Measurements from ENCODE around the gene RAMACL.
A peak's percentile ranks its signal among the peaks of the same experiment; 100 is the strongest.
"Not testable (repeated sequence)": the region's sequence is repeated elsewhere in the genome, so short reads cannot be mapped to it uniquely, and the experiment has no call there.

RAMACL gene

DNA sequence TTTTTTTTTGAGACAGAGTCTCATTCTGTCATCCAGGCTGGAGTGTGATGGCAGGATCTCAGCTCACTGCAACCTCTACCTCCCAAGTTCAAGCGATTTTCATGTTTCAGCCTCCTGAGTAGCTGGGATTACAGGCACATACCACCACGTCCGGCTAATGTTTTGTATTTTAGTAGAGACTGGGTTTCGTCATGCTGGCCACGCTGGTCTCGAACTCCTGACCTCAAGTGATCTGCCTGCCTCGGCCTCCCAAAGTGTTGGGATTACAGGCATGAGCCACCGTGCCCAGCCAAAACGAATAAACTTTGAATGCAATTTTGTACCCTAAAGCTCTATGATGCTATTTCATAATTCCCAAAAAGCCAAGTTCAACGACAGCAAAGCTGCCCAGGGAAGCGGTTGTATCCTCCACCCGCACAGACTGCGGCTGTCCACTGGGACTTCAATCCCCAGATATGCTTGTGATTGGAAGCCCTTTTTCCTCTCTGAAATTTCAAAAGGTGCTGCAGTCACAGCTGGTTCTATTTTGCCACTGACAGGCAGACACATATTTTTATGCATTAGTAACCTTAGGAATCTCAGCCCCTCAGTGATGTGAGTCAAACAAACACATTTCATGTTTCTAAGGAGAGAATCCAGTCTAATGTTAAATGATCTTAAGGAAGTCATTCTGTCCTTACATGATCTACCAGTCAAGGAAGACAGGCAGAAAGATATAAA, 8.7 kb upstream of the RAMACL start:
- no peak for DNase-seq

DNA sequence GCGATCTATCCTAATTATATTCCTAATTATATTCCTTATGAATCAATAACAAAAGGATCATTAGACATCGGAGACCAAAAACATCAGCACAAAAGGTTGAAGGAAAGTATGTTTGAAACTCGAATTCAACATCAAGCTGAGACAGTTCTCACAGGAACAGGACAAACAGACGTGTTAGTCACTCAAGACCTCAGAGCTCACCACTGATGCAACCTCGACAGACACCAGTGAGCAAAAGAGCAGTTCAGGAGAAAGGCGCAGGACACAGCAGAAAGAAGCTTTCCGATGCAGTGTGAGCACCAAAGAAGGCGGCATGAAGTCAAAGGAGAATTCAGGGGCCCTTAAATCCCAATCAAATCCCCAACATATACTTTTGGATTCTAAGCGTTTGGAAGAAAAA, 6.3 kb upstream of the RAMACL start:
- no peak for DNase-seq

DNA sequence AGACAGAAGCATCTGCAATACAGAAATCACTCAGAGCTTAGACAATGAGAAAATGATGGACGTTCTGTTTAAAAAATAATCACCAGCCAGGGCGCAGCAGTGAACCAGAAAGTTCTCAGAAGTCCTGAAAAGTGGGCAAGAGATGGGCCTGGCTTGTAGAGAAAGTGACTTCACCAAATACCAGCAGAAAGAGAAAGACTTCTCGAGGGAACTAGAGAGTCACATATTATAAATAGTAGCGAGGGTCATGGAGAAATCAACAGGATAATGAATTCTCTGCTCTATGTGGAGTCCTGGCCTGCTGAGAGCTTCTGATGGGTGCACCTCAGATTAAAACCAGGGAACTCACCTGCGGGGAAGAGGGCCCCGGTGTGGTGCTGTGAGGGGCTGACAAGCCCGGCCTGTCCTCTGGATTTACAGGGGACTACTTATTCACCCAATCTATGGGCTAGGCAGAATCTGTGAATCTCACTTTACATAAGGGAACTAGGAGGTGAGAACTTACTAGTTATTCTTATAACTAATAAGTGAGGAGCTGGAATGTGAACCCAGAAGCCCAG, 5.6 kb upstream of the RAMACL start:
- DNase-seq = no peak

DNA sequence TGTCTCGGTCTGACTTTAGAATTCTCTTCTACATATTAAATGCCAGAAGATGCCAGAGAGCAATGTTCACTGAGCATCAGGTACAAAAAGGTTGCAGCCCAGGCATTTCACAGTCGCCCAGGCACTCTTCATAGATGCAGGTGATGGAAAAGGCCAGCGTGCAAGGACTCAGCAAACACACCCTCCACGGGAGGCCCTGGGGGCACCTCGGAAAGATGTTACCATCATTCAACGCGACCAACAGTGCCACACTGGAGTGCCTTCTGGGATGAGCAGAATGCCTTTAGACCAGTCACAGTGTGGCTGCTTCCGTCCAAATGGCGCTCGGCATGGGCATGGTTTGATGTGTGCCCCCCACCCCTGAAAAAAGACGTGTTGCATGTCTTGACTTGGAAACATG, 4.5 kb upstream of the RAMACL start:
- DNase-seq = no peak

DNA sequence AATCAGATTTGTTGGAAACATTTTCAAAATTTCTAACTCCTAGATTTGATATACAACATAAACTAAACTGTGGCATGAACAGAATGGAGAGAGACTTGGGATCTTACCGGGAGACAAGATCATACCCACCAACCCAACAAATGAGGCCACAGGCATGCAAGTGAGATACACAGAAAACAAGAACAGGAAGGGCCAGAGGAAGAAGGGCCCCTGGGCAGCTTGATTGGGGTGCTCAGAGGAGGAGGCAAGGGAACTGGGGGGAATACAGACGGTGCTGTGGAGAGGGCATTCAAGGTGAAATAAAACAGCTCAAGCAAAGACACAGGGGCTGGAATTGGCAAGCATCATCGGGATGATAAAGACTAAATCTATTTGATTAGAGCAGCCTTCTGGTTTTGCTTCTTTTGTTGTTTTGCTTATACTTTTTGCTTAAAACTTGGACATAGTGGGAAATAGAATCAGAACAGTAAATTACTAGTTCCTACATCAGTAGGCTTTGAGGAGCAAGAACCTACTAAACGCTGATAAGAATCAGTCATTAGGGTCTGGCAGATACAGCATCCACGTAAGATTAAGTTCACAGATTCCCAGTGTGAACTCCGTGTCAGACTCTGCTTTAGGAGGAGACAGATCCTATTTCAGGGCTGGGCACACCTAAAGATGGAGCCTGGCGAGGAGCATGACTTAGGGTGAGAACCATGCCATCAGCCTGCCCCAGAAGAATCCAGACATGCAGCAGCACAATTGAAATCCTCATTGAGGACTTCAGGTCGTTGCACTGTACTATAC, 3.5 kb upstream of the RAMACL start:
- DNase-seq = no peak

DNA sequence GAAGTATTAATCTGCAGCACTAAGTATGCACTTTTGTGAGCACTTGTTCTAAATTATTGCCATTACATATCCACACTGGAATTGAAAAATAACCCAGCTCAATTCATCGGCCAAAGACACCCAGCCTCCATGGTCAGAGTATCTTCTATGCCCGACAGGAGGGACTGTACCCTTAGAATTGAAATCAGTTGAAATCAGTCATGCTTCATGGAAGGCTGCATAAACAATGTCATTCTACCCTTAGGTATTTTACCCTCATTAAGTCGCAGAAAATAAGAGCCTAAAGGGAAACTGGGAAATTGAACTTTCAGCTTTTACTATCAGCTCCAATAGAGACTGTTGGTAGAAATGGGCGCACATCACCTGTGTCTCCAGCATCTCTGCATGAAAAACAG, 2.9 kb upstream of the RAMACL start:
- DNase-seq = no peak

DNA sequence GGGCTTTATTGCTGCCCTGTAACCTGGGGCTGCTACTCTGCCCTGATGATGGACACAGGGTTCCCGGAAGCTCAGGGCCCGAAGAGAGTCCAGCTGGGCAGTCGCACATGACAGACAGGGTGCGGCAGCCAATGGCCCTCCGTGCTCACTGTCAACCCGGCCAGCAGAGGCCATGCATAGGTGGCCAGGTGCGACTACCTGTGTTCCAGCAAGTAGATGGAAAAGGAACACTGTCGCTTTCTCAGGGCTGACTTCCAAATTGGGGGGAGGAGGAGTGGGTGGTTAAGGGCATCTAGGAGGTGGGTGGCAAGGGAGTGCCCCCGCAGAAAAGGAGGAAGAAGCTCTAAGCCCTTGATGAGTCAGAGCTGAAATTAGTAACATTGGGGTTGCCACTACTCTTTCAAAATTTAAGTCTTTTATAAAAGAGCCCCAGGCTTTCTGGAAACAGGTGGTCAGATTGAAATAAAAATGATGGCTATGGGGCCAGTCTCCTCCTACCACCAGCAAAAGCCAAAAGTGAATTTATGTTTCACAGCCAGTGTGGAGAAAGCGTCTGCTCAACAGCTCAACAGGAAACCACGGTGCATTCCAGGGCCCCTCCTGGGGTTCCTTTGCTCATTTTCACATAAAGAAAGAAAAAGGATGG, 2.3 kb upstream of the RAMACL start:
- DNase-seq = no peak

DNA sequence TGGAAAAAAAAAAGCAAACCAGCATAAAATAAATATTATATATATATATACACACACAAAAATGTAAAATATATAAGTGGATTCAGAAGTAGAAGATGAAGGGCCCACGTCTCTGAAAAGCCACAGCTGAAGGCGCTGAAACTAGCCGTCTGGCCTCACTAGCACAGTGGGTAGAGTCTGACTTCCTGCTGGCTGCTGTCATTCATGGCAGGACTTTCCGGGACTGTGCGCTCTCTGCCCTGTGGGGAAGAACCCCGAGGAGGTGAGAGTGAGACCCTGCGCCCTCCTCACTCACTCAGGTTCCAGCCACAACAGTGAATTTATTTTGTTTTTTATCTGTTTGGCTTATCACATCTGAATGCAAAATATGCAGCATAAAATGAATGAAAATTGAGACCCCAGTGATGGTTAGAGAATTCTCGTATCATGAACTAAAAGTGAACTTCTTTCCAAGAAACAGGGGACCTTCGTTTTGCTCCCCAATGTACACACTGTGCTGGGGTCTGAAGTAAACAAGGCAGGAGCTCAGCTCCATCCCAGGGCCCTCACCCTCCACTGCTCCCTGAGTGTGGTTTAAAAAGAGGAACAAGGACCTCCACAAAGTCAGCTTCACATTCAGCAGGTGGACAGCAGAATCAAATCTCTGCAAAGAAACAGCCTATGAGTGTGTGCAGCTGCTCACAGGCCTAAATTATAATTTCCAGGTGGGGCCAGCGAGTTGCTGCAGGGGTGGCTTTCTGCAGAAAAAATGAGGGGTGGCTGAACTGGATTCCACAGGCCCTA, 1.3 kb upstream of the RAMACL start:
- DNase-seq = no peak

DNA sequence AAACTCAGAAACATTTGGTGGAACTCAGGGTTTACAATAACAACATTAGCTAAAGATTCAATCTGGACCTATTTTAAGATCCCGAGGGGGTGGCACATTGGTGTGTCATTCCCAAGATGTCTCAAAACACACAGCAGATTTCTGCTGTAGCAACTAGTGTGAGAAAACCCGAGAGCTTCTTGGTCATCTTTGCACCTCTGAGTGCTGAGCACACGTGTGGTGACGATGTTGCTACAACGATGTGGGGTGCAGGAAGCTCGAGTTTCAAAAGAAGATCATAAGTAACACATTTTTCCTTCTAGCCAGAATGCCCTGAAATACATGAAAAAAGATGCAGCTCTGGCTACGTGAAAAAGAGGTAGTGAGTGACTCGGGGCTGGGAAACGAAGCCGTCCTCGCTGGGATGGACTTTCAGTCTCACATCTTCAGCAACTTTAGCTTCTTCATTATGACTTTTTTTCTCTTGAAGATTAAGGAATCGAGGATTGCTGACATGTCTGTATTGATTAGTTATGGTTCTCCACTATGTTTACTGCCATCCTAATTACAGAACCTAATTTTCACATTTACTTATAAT, 1.5 kb downstream of the RAMACL start:
- no peak for DNase-seq

DNA sequence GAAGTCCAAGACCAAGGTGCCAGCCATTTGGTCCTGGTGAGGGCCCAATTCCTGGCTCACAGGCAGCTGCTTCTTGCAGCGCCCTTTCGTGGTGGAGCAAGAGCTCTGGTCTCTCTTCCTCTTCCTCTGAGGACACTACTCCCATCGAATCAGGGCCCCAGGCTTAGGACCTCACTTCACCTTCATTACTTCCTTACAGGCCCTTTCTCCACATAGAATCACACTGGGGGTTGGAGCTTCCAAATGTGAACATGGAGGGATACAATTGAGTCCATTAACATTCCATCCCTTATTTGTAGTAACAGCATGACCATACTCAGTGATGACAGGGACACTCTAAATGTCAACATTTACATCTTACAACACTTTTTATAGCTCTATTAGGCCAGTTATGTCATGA, 2.3 kb downstream of the RAMACL start:
- no peak for DNase-seq

DNA sequence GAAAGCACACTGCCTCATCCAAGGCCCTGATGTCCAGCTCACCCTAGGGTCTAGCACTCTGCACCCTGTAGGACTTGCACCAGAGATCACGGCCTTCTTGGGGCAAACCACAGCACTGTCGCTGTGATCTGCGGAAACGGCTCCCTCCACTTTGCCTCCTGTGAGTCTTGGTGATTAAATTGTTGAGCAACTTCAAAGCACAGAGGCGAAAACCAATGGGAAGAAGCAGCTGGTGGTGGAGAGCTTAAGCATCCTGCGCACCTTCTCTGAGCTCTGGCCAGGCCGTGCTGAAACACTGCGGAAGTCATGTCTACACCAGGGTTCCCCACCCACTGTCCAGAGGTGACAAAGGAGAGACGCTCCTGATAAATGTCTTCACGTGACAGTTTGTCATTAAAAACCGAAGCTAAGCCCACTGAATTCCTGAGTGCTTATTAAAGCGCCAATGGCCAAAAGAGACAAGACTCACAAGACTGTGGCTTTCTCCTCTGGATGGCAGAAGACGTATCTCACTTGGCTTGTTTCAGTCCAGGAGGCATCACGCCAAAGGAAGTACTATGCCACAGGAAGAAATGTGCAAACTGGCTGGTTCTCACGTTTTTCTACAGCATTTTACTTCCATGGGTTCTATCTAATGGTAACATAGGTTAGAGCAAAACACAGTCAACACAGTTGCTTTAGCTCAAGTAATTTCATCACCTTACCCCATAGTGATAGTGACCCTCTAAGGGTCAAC, 3.1 kb downstream of the RAMACL start:
- no peak for DNase-seq

DNA sequence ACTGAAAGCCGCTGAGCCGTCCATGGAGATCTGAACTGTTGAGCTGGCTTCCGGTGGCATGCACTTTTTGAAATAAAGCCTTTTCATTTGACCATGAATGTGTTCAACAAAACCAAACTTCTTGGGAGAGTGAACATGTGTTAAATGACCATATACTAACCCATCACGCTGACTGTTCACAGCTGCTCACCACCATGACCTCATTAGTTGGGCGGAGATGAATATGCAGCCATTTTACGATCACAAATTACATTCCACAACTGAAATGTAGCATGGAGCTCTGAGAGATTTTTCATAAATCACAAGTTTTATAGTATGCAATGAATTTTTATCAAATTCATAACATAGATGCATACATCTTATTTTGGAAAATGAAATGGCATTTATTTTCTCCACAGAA, 4.2 kb downstream of the RAMACL start:
- no peak for DNase-seq

DNA sequence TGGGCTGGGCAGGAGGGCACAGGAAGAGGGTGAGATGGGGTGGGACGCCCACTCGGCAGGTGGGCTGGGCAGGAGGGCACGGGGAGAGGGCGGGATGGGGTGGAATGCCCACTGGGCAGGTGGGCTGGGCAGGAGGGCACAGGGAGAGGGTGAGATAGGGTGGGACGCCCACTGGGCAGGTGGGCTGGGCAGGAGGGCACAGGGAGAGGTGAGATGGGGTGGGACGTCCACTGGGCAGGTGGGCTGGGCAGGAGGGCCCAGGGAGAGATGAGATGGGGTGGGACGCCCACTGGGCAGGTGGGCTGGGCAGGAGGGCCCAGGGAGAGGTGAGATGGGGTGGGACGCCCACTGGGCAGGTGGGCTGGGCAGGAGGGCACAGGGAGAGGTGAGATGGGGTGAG, 4.7 kb downstream of the RAMACL start:
- DNase-seq = not testable (repeated sequence)

DNA sequence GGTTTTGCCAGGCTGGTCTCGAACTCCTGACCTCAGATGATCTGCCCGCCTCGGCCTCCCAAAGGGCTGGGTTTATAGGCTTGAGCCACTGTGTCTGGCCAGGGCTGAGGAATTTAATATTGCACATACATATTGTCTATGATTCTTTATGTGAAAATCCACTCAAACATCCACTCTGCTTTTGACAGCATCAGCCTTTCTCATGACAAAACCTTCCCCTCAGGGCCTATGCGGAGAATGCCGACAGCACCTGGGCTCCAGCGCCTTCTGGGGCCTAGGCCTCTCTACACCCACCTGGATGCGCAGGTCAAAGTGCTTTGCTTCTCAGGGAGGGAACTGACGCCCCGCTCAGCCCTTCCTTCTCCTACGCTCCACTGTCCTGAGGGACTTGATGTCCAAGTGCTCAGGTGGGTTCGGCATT, 5.4 kb downstream of the RAMACL start:
- DNase-seq = no peak

DNA sequence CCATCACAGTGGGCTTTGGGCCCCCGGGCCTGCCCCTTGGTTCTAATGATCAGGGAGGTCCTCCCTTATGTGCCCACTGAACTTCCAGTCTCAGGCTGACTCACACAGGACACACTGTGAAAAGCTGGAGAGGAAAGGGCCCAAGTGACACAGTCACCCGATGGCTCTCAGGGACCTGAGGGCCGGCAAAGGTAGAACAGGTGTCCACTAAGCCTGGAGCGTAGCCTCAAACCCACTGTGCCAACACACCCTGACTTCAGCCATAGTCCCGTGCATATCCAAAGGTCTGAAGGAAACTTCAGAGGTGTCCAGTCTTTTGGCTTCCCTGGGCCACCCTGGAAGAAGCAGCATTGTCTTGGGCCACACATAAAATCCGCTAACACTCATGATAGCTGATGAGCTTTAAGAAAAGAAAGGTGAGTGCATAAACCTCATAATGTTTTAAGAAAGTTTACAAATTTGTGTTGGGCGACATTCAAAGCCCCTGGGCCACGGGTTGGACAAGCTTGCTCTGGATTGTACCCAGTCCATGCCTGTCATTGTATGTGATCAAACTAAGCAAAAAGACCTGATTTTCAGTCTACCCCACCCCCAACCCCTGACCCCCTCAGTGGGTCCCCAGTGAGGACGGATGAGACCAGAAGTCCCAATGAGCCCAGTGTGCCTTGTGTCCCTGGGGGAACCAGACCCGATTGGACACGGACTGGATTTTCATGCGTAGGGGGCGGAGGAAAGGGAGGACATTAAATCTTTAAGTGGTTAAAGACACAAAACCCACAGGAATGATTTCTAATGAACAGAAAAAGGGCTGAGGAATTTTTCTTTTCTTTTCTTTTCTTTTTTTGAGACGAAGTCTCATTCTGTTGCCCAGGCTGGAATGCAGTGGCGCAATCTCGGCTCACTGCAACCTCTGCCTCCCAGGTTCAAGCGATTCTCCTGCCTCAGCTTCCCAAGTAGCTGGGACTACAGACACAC, 6.1 kb downstream of the RAMACL start:
- no peak for DNase-seq

DNA sequence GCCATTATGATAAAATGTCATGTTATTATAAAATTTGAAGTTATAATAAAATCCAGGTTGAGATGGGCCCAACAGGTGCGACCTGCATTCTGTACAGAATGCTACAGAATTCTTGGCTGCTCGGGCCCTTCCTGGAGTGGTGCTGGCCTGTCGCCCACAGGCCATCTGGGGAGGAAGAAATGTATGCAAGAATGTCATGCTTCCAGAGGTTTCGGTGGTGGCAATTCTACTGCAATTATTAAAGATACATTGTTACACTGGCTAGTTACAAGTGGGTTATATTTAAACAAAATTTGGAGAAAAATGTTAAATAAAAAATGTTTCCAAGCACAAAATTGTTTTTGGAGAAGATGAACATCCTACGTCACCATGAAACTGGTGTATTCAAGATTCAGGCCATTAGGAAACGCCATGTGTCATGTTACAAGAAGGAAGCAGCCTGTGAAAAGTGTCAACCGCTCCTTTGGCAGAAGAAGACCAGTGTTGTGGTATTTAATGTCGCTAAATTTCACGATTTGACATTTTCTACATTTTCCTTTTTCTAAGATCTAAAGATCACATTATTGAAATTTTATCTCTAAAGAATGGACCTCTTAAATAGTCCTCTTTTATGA, 7.1 kb downstream of the RAMACL start:
- DNase-seq = no peak

DNA sequence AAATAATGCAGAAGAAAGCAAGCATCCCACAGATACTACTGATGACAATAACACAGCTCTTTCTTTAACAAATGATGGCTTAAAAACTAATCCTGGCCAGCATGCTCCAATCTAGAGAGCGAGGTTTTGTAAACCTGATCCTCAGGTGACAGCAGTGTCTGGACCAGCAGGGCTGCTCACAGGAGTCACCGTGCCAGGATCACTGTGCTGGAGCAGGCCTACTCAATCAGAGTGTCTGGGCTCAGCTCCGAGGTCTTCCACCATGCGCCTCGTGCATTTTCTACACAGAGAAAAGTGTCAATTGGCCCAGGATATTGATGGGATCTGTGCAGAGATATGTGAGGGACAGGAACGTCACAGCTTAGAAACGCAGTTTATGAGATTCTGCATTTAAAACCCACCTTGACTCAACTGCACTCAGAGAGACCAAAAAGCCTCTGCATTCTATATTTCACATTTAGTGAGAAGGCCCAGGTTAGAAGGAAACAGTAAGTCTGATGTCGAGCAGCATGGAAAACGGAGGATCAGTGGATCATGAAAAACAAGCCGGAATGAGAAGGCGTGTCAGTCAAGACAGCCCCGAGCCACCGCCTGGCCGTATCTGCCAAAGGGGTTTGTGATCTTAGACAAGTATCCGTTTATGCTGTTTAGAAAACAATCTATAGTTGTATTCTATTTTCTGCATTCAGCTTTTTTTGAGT, 7.8 kb downstream of the RAMACL start:
- DNase-seq = no peak

DNA sequence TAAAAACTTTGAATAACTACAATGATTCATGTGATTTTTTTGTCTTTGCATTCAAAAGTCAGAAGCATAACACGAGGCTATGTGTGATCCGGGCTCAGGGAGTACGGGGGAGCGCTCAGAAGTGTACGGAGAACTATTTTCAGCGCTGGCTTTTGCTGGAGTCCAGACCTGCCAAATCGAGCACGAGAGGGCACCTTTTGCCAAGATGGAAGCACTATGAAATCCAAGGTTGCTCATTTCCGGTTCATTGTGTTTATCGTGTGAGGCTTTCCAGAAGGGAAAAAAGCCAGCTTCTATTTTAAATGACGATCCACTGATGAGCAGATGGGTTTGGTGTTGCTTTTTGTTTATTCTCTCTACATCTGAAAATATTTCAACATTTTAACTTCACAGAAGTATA, 11.3 kb downstream of the RAMACL start:
- peak; percentile 14 for DNase-seq

DNA sequence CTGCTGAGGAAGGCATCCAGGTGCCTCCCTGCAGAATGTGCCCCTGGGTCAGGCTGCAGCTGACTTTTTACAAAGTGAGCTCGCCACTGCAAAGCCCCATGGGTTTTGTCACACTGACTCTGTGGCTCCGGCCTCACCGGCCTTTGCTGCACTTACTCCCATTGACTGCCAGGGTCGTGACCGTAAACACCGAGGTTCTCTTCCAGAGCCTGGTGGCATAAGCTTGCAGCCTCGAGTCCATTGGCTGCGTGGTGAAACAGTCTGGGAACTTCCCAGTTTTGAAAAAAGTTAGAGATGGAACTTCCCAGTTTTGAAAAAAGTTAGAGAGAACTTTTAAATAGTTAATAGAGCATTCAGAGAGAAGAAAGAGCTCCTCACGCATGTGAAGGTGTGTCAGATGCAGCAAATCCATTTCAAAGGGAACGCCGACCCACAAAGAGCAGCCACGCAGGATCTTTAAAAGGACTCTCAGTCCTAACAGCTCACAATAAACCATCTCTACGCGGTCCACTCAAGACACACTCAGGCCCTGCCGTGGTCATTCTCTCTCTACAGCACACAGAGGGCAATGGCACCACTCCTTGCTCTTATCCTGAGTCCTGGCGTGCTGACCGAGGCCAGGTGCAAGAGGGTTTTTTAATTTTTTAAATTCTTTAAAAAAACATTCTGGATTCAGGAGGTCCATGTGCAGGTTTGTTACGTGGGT, 12.8 kb downstream of the RAMACL start:
- DNase-seq = no peak
